Suprapubic skin (tissue), 4 donors: ENCODE data around the gene RPE65. TPM values are rescaled to one million over a fixed set of nuclear protein-coding genes. Genes with fewer than 3 reads are reported as not detected.

ENCODE experiments used
- DNase-seq, 2 donors: peaks; one replicate each; pipeline ENCODE4 v3.0.0-alpha.2; 2019; ENCODE audit warnings: low spot score in 2 of 2
- H3K27ac ChIP-seq: fragments of 200-600 bp; sonication (generic); one replicate; pipeline ENCODE4 v1.5.1; 2019
- H3K27me3 ChIP-seq: fragments of 200-600 bp; sonication (generic); one replicate; pipeline ENCODE4 v1.5.1; 2019
- H3K36me3 ChIP-seq: fragments of 200-600 bp; sonication (generic); one replicate; pipeline ENCODE4 v1.5.1; 2019
- H3K4me1 ChIP-seq: fragments of 200-600 bp; sonication (generic); one replicate; pipeline ENCODE4 v1.5.1; 2019
- H3K4me3 ChIP-seq: fragments of 200-600 bp; sonication (generic); one replicate; pipeline ENCODE4 v1.5.1; 2019; ENCODE audit warnings: mild to moderate bottlenecking
- H3K9me3 ChIP-seq: fragments of 200-600 bp; sonication (generic); one replicate; pipeline ENCODE4 v1.5.1; 2019
- CTCF ChIP-seq, 2 donors: fragments of 200-600 bp in 1 of 2; fragments of 450-650 bp in 1 of 2; sonication (generic) in 1 of 2; IDR thresholded peaks; one replicate each; pipeline ENCODE4 v1.5.1; 2016 to 2019; ENCODE audit warnings: antibody characterized with exemption in 2 of 2, mild to moderate bottlenecking in 1 of 2, moderate library complexity in 1 of 2
- EP300 ChIP-seq: sonication (generic); formaldehyde crosslinking; IDR thresholded peaks from one replicate; pipeline ENCODE4 v1.6.1; 2017; ENCODE audit warnings: antibody characterized with exemption
- POLR2A ChIP-seq, 2 donors: fragments of 450-650 bp; IDR thresholded peaks; one replicate each; pipeline ENCODE4 v1.6.1; 2017; ENCODE audit warnings: antibody characterized with exemption in 2 of 2, mild to moderate bottlenecking in 2 of 2, moderate library complexity in 2 of 2
- POLR2AphosphoS5 ChIP-seq, 3 donors: sonication (generic); formaldehyde crosslinking; IDR thresholded peaks; one replicate each; pipeline ENCODE4 v1.6.1; 2017; ENCODE audit warnings: antibody characterized with exemption in 3 of 3
- WGBS: methylation state at CpG from one replicate; pipeline ENCODE4 v1.1.5; 2018; 5-methylcytosine and 5-hydroxymethylcytosine counted together
- total RNA-seq, 4 donors: library from RNA; depleted of rRNA; stranded (reverse); fragments of >200 nt; gene quantifications; one replicate each; pipeline ENCODE4 v1.1.0, GENCODE V29; 2016

RPE65 gene
- total RNA-seq, 4 donors from 2014 or later: not detected

- no peaks in the 10 kb centered on the region for H3K27me3 ChIP-seq
- DNase-seq: no peak
- H3K9me3 ChIP-seq: no peaks in the 10 kb centered on the region
- H3K4me1 ChIP-seq: no peaks in the 10 kb centered on the region
- no peaks in the 10 kb centered on the region for H3K36me3 ChIP-seq
- 55% methylated on average over 6 of the region's 6 CpGs for WGBS
- TF ChIP-seq EP300: no peak
- TF ChIP-seq POLR2A (IDR thresholded peaks at IDR 0.05): no peak
- no peak for TF ChIP-seq POLR2AphosphoS5 (IDR thresholded peaks at IDR 0.05)
- no peak for TF ChIP-seq CTCF (IDR thresholded peaks at IDR 0.05)
- H3K27ac ChIP-seq: no peak overlapping the region
- no peak overlapping the region for H3K4me3 ChIP-seq
Observed at GRCh38 chr1:68464891-68465290, 15.1 kb upstream of the RPE65 start.

DNA sequence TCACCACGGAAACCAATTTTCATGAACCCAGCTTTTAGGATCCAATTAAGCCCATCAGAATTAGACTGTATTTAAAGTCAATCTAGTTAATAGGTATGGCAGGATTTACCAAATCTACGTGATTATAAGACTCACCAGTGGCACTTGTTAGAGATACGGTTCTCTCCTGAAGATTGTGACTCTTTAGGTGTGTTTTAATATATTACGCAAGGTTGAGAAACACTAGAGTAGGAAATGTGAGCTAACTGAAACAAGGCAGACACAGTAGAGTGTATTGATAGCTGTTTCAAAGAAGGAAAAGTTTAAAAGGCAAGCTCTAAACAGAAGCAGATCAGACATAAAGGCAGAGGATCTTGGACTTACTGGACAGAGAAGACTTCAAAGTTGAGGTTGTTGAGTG is 11.2 kb upstream of the RPE65 start:
- WGBS: 75% methylated on average over 4 of the region's 4 CpGs
- TF ChIP-seq POLR2AphosphoS5 (IDR thresholded peaks at IDR 0.05): no peak
- TF ChIP-seq EP300: no peak
- TF ChIP-seq POLR2A (IDR thresholded peaks at IDR 0.05): no peak
- TF ChIP-seq CTCF (IDR thresholded peaks at IDR 0.05): no peak
- H3K9me3 ChIP-seq: no peaks in the 10 kb centered on the region
- H3K4me1 ChIP-seq: no peaks in the 10 kb centered on the region
- no peak for DNase-seq
- H3K4me3 ChIP-seq: no peak overlapping the region
- H3K27ac ChIP-seq: no peak overlapping the region
- no peaks in the 10 kb centered on the region for H3K36me3 ChIP-seq
- H3K27me3 ChIP-seq: no peaks in the 10 kb centered on the region

DNA sequence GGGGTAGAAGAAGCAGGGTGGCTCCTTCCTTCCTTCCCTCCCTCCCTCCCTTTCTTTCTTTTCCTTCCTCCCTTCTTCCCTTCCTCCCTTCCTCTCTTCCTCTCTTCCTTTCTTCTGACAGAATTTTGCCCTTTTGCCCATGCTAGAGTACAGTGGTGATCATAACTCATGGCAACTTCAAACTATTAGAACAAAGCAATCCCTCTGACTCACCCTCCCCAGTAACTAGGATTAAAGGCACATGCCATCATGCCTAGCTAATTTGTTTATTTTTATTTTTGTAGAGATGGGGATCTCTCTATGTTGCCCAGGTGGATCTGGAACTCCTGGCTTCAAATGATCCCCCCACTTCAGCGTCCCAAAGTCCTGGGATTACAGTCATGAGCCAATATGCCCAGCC is 10.0 kb upstream of the RPE65 start:
- no peaks in the 10 kb centered on the region for H3K4me1 ChIP-seq
- no peaks in the 10 kb centered on the region for H3K36me3 ChIP-seq
- DNase-seq: no peak
- TF ChIP-seq CTCF (IDR thresholded peaks at IDR 0.05) (no peak), EP300 (no peak), POLR2AphosphoS5 (IDR thresholded peaks at IDR 0.05) (no peak), POLR2A (IDR thresholded peaks at IDR 0.05) (no peak)
- WGBS: 91% methylated on average over 1 of the region's 1 CpG
- H3K4me3 ChIP-seq: no peak overlapping the region
- no peaks in the 10 kb centered on the region for H3K9me3 ChIP-seq
- no peaks in the 10 kb centered on the region for H3K27me3 ChIP-seq
- H3K27ac ChIP-seq: no peak overlapping the region

DNA sequence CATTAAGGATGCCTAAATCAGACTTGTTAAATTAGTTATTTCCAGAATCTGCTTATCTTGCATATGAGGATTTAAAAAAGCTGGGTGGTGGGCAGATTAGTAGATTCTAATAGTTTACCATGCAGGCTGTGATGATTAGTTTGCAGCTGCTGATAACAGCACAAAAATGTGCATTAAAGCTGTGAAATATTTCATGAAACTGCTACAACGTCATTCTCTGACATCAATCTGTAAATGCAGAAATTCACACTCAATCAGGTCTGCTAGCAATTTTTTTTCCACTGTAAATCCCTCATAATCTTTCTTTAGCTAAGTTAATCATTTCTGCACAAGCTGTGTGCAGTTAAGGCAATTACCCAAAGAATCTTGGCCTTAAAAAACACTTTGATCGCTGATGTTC is 9.3 kb upstream of the RPE65 start:
- no peak overlapping the region for H3K4me3 ChIP-seq
- no peaks in the 10 kb centered on the region for H3K9me3 ChIP-seq
- H3K4me1 ChIP-seq: no peaks in the 10 kb centered on the region
- H3K27ac ChIP-seq: no peak overlapping the region
- 73% methylated on average over 2 of the region's 2 CpGs for WGBS
- H3K36me3 ChIP-seq: no peaks in the 10 kb centered on the region
- no peak for TF ChIP-seq POLR2AphosphoS5 (IDR thresholded peaks at IDR 0.05)
- TF ChIP-seq EP300: no peak
- TF ChIP-seq CTCF (IDR thresholded peaks at IDR 0.05): no peak
- no peak for TF ChIP-seq POLR2A (IDR thresholded peaks at IDR 0.05)
- DNase-seq: no peak
- H3K27me3 ChIP-seq: no peaks in the 10 kb centered on the region

- Histone ChIP-seq H3K27me3 (no peaks in the 10 kb centered on the region), H3K27ac (no peak overlapping the region), H3K4me1 (no peaks in the 10 kb centered on the region), H3K36me3 (no peaks in the 10 kb centered on the region), H3K9me3 (no peaks in the 10 kb centered on the region), H3K4me3 (no peak overlapping the region)
- TF ChIP-seq CTCF (IDR thresholded peaks at IDR 0.05): no peak
- no peak for TF ChIP-seq POLR2AphosphoS5 (IDR thresholded peaks at IDR 0.05)
- TF ChIP-seq EP300: no peak
- TF ChIP-seq POLR2A (IDR thresholded peaks at IDR 0.05): no peak
- 70% methylated on average over 1 of the region's 1 CpG for whole genome bisulfite sequencing
- no peak for DNase-seq
Observed at GRCh38 chr1:68456202-68456601, 6.4 kb upstream of the RPE65 start.
